Activated naive CD4-positive, alpha-beta T cell treated with anti-CD3 and anti-CD28 coated beads, Interleukin-2, amount 50 U/mL, for 24 hours (primary cell): ENCODE measurements around the gene C19orf67.

ENCODE experiments used
- H3K27ac Mint-ChIP-seq: one replicate; pipeline ENCODE4 v1.8.0; 2021; ENCODE audit warnings: mild to moderate bottlenecking, mixed read lengths
- H3K27me3 Mint-ChIP-seq: one replicate; pipeline ENCODE4 v1.8.0; 2021; ENCODE audit warnings: mixed read lengths
- H3K36me3 Mint-ChIP-seq: one replicate; pipeline ENCODE4 v1.8.0; 2021; ENCODE audit warnings: mixed read lengths
- H3K4me1 Mint-ChIP-seq: one replicate; pipeline ENCODE4 v1.8.0; 2021; ENCODE audit warnings: mixed read lengths
- H3K4me3 Mint-ChIP-seq: one replicate; pipeline ENCODE4 v1.8.0; 2021; ENCODE audit warnings: mild to moderate bottlenecking, mixed read lengths
- H3K9me3 Mint-ChIP-seq: one replicate; pipeline ENCODE4 v1.8.0; 2021; ENCODE audit warnings: mixed read lengths

C19orf67 gene

GRCh38 chr19:14085309-14085995 lies at the start of gene C19orf67:
TSS of gene C19orf67 (minus strand) at chr19:14085783. CDS start at chr19:14085627, 156 bp downstream.
- Mint-ChIP-seq H3K36me3 (peaks cover 3% of the 10 kb centered on the region), H3K4me3 (no peak within 1 kb of the TSS), H3K9me3 (no peaks in the 10 kb centered on the region), H3K4me1 (peaks cover 16% of the 10 kb centered on the region), H3K27ac (no peak within 1 kb of the TSS), H3K27me3 (no peaks in the 10 kb centered on the region)

GRCh38 chr19:14135355-14135754 lies 49.8 kb upstream of the C19orf67 start:
- Mint-ChIP-seq H3K4me3 (peak overlapping the region; percentile 78), H3K36me3 (peaks cover 6% of the 10 kb centered on the region), H3K4me1 (peaks cover 23% of the 10 kb centered on the region), H3K27me3 (no peaks in the 10 kb centered on the region), H3K27ac (no peak overlapping the region), H3K9me3 (no peaks in the 10 kb centered on the region)

GRCh38 chr19:14127929-14128509 lies 42.4 kb upstream of the C19orf67 start:
- Mint-ChIP-seq H3K27ac (no peak overlapping the region), H3K27me3 (no peaks in the 10 kb centered on the region)

GRCh38 chr19:14127176-14127575 lies 41.6 kb upstream of the C19orf67 start:
- H3K4me1 Mint-ChIP-seq = no peaks in the 10 kb centered on the region
- no peaks in the 10 kb centered on the region for H3K27me3 Mint-ChIP-seq
- no peaks in the 10 kb centered on the region for H3K36me3 Mint-ChIP-seq

More at GRCh38 chr19:14127929-14128509, 42.4 kb upstream of the C19orf67 start:
- H3K36me3 Mint-ChIP-seq = no peaks in the 10 kb centered on the region
- H3K9me3 Mint-ChIP-seq = no peaks in the 10 kb centered on the region
- no peak overlapping the region for H3K4me3 Mint-ChIP-seq
- H3K4me1 Mint-ChIP-seq = no peaks in the 10 kb centered on the region

GRCh38 chr19:14122924-14123323 lies 37.3 kb upstream of the C19orf67 start:
- Mint-ChIP-seq H3K4me3 (no peak overlapping the region), H3K27ac (no peak overlapping the region), H3K4me1 (peaks cover 9% of the 10 kb centered on the region), H3K9me3 (no peaks in the 10 kb centered on the region), H3K36me3 (no peaks in the 10 kb centered on the region), H3K27me3 (no peaks in the 10 kb centered on the region)

More at GRCh38 chr19:14127176-14127575, 41.6 kb upstream of the C19orf67 start:
- H3K4me3 Mint-ChIP-seq = no peak overlapping the region
- H3K9me3 Mint-ChIP-seq = no peaks in the 10 kb centered on the region
- no peak overlapping the region for H3K27ac Mint-ChIP-seq

GRCh38 chr19:14120497-14120780 lies 34.9 kb upstream of the C19orf67 start:
- Mint-ChIP-seq H3K4me1 (peaks cover 23% of the 10 kb centered on the region), H3K27me3 (no peaks in the 10 kb centered on the region), H3K4me3 (no peak overlapping the region), H3K27ac (no peak overlapping the region), H3K36me3 (no peaks in the 10 kb centered on the region), H3K9me3 (no peaks in the 10 kb centered on the region)

- Mint-ChIP-seq H3K27ac (no peak overlapping the region), H3K9me3 (no peaks in the 10 kb centered on the region), H3K27me3 (no peaks in the 10 kb centered on the region), H3K4me3 (no peak overlapping the region), H3K36me3 (no peaks in the 10 kb centered on the region), H3K4me1 (peaks cover 27% of the 10 kb centered on the region)
Observed at GRCh38 chr19:14119644-14120496, 34.3 kb upstream of the C19orf67 start.

GRCh38 chr19:14119146-14119545 lies 33.6 kb upstream of the C19orf67 start:
- Mint-ChIP-seq H3K4me3 (peak overlapping the region; percentile 92), H3K36me3 (no peaks in the 10 kb centered on the region), H3K4me1 (peaks cover 32% of the 10 kb centered on the region), H3K27me3 (no peaks in the 10 kb centered on the region), H3K27ac (peak overlapping the region; percentile 14), H3K9me3 (no peaks in the 10 kb centered on the region)

GRCh38 chr19:14118165-14119051 lies 32.8 kb upstream of the C19orf67 start:
- no peaks in the 10 kb centered on the region for H3K9me3 Mint-ChIP-seq
- peak overlapping the region; percentile 73 for H3K27ac Mint-ChIP-seq
- no peaks in the 10 kb centered on the region for H3K27me3 Mint-ChIP-seq
- no peaks in the 10 kb centered on the region for H3K36me3 Mint-ChIP-seq
- peak overlapping the region; percentile 92 for H3K4me3 Mint-ChIP-seq
- H3K4me1 Mint-ChIP-seq = peaks cover 38% of the 10 kb centered on the region

- peak within 1 kb of the TSS; percentile 73 for H3K27ac Mint-ChIP-seq
- no peaks in the 10 kb centered on the region for H3K36me3 Mint-ChIP-seq
- no peaks in the 10 kb centered on the region for H3K27me3 Mint-ChIP-seq
- peak within 1 kb of the TSS; percentile 94 for H3K4me3 Mint-ChIP-seq
- H3K9me3 Mint-ChIP-seq = no peaks in the 10 kb centered on the region
- H3K4me1 Mint-ChIP-seq = peaks cover 43% of the 10 kb centered on the region
Observed at GRCh38 chr19:14117668-14118164, 32.1 kb upstream of the C19orf67 start, which contains the start of gene PRKACA. TSS of gene PRKACA (minus strand) at chr19:14117762. CDS start at chr19:14117547, 215 bp downstream.

- Mint-ChIP-seq H3K27ac (peak overlapping the region; percentile 0), H3K4me1 (peaks cover 49% of the 10 kb centered on the region), H3K27me3 (no peaks in the 10 kb centered on the region), H3K36me3 (no peaks in the 10 kb centered on the region), H3K4me3 (peak overlapping the region; percentile 83), H3K9me3 (no peaks in the 10 kb centered on the region)
Observed at GRCh38 chr19:14116918-14117578, 31.5 kb upstream of the C19orf67 start.

GRCh38 chr19:14116525-14116917 lies 30.9 kb upstream of the C19orf67 start:
- H3K27ac Mint-ChIP-seq = peak overlapping the region; percentile 41
- peak overlapping the region; percentile 83 for H3K4me3 Mint-ChIP-seq
- H3K36me3 Mint-ChIP-seq = no peaks in the 10 kb centered on the region
- H3K9me3 Mint-ChIP-seq = no peaks in the 10 kb centered on the region
- H3K4me1 Mint-ChIP-seq = peaks cover 52% of the 10 kb centered on the region
- H3K27me3 Mint-ChIP-seq = no peaks in the 10 kb centered on the region

GRCh38 chr19:14115756-14116155 lies 30.2 kb upstream of the C19orf67 start:
- Mint-ChIP-seq H3K36me3 (no peaks in the 10 kb centered on the region), H3K27ac (peak overlapping the region; percentile 41), H3K4me3 (peak overlapping the region; percentile 83), H3K27me3 (no peaks in the 10 kb centered on the region), H3K4me1 (peaks cover 54% of the 10 kb centered on the region), H3K9me3 (no peaks in the 10 kb centered on the region)

- Mint-ChIP-seq H3K4me3 (no peak overlapping the region), H3K27me3 (no peaks in the 10 kb centered on the region), H3K36me3 (no peaks in the 10 kb centered on the region), H3K27ac (no peak overlapping the region), H3K4me1 (peaks cover 57% of the 10 kb centered on the region), H3K9me3 (no peaks in the 10 kb centered on the region)
Observed at GRCh38 chr19:14114854-14115253, 29.3 kb upstream of the C19orf67 start.
